Measurements from ENCODE around the gene DERL3. TPM values are rescaled to one million over a fixed set of nuclear protein-coding genes. Genes with fewer than 3 reads are reported as not detected.

DERL3 gene
- total RNA-seq, 1 donor = 0.36 TPM

GRCh38 chr22:23791738-23792645 is 46.8 kb downstream of the DERL3 start:
- peaks cover 21% of the 10 kb centered on the region for H3K4me1 ChIP-seq (ENCODE audit: insufficient read depth, low read length)
- H4K20me1 ChIP-seq (ENCODE audit: insufficient read depth, low read length) = peaks cover 62% of the 10 kb centered on the region
- no peak overlapping the region for H3K4me2 ChIP-seq (ENCODE audit: insufficient read depth, low read length)
- peaks cover 48% of the 10 kb centered on the region for H3K36me3 ChIP-seq (ENCODE audit: insufficient read depth, low read length)
- peaks cover 64% of the 10 kb centered on the region for H3K79me2 ChIP-seq (ENCODE audit: insufficient read depth, low read length)
- peak overlapping the region; percentile 67 for H3K27ac ChIP-seq (ENCODE audit: low read depth, low read length)
- no peak for TF ChIP-seq CTCF (IDR thresholded peaks at IDR 0.05; ENCODE audit: extremely low read depth, low read depth, low read length)
- H3K4me3 ChIP-seq (ENCODE audit: insufficient read depth, low read length) = no peak overlapping the region
- H3K9me3 ChIP-seq (ENCODE audit: low read depth, low read length) = no peaks in the 10 kb centered on the region
- DNase-seq (ENCODE audit: insufficient read length, low spot score, missing footprints) = peak; percentile 42
- no peaks in the 10 kb centered on the region for H3K27me3 ChIP-seq (ENCODE audit: insufficient read depth, low read length)
- H2AFZ ChIP-seq (ENCODE audit: low read length) = no peak overlapping the region

- H3K36me3 ChIP-seq (ENCODE audit: insufficient read depth, low read length) = peaks cover 44% of the 10 kb centered on the region
- peak; percentile 81 for DNase-seq (ENCODE audit: insufficient read length, low spot score, missing footprints)
- no peak for TF ChIP-seq CTCF (IDR thresholded peaks at IDR 0.05; ENCODE audit: extremely low read depth, low read depth, low read length)
- peaks cover 65% of the 10 kb centered on the region for H3K79me2 ChIP-seq (ENCODE audit: insufficient read depth, low read length)
- H3K4me1 ChIP-seq (ENCODE audit: insufficient read depth, low read length) = peaks cover 27% of the 10 kb centered on the region
- H4K20me1 ChIP-seq (ENCODE audit: insufficient read depth, low read length) = peaks cover 57% of the 10 kb centered on the region
- no peak overlapping the region for H3K4me2 ChIP-seq (ENCODE audit: insufficient read depth, low read length)
- H3K4me3 ChIP-seq (ENCODE audit: insufficient read depth, low read length) = no peak overlapping the region
- H2AFZ ChIP-seq (ENCODE audit: low read length) = no peak overlapping the region
- H3K27ac ChIP-seq (ENCODE audit: low read depth, low read length) = peak overlapping the region; percentile 67
- no peaks in the 10 kb centered on the region for H3K27me3 ChIP-seq (ENCODE audit: insufficient read depth, low read length)
- H3K9me3 ChIP-seq (ENCODE audit: low read depth, low read length) = no peaks in the 10 kb centered on the region
Measured at GRCh38 chr22:23790819-23791737, 47.7 kb downstream of the DERL3 start.

- H3K27me3 ChIP-seq (ENCODE audit: insufficient read depth, low read length) = no peaks in the 10 kb centered on the region
- peak; percentile 82 for DNase-seq (ENCODE audit: insufficient read length, low spot score, missing footprints)
- TF ChIP-seq CTCF (IDR thresholded peaks at IDR 0.05; ENCODE audit: extremely low read depth, low read depth, low read length) = no peak
- H2AFZ ChIP-seq (ENCODE audit: low read length) = no peak overlapping the region
- H3K79me2 ChIP-seq (ENCODE audit: insufficient read depth, low read length) = peaks cover 65% of the 10 kb centered on the region
- H4K20me1 ChIP-seq (ENCODE audit: insufficient read depth, low read length) = peaks cover 56% of the 10 kb centered on the region
- H3K27ac ChIP-seq (ENCODE audit: low read depth, low read length) = peak overlapping the region; percentile 18
- H3K9me3 ChIP-seq (ENCODE audit: low read depth, low read length) = no peaks in the 10 kb centered on the region
- no peak overlapping the region for H3K4me3 ChIP-seq (ENCODE audit: insufficient read depth, low read length)
- H3K36me3 ChIP-seq (ENCODE audit: insufficient read depth, low read length) = peaks cover 33% of the 10 kb centered on the region
- H3K4me1 ChIP-seq (ENCODE audit: insufficient read depth, low read length) = peaks cover 29% of the 10 kb centered on the region
- no peak overlapping the region for H3K4me2 ChIP-seq (ENCODE audit: insufficient read depth, low read length)
Measured at GRCh38 chr22:23789638-23790037, 49.2 kb downstream of the DERL3 start.

Data from osteoblast (primary cell).